Measurements from ENCODE around the gene RECQL5.

RECQL5 gene

DNA sequence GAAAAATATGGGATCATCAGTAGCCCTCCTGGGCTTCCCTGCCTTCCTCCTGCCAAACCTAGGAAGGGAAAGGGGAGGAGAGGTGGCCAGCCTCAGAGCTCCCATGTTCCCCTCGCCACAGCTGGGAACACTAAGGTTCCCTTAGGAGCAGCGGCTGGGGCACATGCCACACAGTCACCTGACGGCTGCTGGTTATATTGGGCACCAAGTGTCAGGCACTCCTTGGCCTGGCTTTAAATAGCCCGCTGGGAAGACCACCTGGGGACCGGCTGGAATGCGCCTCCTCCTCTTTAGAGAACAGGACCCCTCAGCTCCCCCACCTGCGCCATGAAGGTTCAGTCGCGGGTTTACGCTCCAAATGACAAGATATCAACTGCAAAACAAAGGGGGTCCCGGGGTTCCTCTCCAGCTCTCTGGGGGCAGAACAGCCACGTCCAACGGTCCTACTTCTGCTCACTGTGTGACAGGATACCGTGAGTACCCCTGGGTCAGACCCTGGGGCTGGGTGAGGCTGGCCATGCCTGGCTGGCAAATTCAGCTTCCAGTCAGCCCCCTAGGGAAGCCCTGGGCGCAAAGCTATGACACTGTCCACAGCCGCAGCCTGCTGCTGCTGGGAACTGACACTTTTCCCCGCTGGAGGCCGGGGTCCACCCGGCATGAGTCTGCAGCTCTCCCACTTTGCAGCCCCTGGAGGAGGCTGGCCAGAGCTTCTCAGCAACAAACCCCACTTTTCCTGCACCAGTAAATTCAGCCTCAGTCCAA lies 30.4 kb downstream of the RECQL5 start:
- FAIRE-seq (no peak), DNase-seq (ENCODE audit: extremely low spot score, insufficient read length, low read depth) (no peak)

DNA sequence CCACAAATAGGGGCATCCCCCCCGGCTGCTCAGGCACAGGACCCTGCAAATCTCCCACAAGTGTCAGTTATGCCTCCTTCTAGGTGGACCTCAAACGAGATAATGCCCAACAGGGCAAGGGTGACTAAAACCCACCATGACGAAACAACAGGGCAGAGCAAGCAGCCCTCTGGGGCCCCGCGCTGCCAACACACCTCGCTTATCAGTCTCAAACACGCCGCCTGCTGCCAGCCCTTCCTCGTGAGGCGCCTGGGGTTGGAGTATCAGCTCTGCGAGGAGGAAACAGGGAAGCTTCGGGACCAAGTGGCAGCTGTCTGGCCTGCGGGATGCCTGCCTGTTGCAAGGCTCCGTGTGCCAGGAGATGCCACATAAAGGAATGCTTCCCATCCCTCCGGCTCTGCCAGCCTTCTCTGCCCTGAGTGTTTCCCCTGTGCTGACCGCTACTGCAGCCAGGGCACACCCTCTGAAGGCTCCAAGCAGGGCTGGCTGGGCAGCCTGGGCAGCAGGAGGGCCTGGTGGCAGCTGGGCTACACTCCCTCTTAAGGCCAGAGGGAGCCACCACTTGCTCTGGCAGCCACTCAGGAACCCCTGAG lies 31.2 kb downstream of the RECQL5 start:
- FAIRE-seq (no peak), DNase-seq (ENCODE audit: extremely low spot score, insufficient read length, low read depth) (no peak)

DNA sequence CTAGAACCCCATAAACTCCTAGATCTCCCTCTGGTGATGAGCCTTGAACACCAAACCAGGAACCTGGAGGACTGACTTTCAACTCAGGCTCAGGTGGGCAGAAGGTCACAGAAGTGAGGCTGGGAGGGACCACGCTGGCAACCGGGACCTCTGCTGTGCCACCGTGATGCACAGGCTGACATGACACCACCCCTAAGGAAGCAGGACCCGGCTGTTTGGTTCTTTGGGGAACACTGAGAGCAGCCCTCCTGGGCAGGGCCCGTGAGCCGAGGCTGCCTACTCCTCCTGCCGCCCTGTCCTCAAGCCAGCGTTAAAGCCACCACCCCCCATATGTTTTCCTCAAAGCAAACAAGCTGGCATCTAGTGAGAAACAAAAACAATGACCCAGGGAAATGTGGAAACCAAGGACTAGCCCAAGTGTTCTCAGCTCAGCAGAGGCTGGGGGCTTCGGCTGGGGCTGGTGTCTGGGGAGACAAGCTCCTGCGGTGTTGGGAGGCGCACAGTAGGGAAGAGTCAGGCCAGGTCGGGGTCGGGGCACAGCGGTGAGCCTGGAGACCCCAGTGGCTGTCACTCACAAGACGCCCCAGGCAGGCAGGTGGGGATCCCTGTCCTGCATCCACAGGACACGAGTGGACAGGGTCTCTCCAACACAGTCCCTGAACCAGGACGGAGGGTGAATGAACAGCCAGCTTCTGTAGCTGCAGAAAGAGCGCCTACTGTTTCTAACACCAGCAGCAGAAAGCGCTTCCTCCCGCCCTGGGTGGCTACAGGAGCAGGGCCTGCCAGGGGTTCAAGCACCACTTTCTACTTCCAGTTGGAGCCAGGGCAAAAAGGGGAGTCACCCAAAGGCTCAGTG lies 32.0 kb downstream of the RECQL5 start:
- no peak for FAIRE-seq
- DNase-seq (ENCODE audit: extremely low spot score, insufficient read length, low read depth) = no peak

DNA sequence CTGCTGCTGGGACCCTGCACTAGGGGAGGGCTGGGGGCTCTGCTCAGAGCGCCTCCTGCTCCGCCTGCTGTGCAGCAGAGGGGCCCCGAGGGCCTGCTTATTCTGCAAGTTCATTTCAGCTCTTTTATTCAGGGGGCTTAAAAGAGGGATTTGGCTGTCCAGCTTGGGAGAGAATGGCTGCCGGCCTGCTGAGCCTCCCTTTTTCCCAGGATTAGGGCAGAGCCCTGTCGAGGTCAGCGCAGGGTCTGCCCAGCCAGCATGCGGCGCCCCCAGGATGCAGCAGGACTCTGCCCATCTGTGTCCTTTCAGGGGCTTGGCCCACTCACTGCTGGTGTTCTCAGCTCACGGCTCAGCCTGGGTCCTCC lies 32.6 kb downstream of the RECQL5 start:
- no peak for FAIRE-seq
- DNase-seq (ENCODE audit: extremely low spot score, insufficient read length, low read depth) = no peak

DNA sequence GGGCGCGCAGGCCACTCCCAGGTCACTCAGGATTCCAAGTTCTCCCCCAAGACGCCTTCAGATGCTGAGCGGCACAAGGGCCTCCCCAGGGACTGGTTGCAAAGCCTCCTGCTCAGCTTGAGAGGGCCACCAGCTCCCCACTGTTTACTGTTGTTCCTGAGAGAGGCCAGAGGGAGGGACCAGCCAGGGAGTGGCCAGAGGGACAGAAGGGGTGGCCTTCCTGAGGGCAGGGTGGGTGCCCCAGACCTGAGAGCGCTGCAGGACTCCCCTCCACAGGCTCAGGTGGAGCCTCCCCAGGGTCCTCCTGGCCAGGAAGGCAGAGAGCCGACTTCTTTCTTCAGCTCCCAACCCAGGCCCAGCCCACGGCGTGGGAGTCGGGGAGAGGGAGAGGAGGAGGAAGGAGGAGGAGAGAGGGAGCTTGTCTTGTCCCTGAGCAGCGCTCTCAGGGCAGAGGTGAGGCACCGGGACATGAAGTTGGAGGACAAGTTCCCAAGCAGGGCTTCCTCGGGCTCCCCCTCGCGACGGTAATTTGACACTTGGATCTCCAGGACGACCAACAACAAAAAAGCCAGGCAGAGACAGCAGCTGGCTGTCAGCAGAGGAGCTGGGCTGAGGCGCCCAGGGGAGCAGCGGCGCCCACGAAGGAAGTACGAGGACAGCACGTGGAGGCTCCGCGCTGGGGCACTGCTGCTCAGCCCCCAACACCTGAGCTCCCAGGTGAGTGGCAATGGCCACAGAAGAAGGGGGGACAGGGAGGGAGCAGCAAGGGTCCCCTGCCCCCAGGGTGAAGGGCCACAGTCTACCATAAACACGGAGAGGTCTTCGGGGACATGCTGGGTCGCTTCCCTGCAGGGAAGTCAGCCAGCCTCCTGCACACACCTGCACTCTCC lies 33.2 kb downstream of the RECQL5 start:
- DNase-seq (ENCODE audit: extremely low spot score, insufficient read length, low read depth) (peak; percentile 49), FAIRE-seq (peak; percentile 75)

DNA sequence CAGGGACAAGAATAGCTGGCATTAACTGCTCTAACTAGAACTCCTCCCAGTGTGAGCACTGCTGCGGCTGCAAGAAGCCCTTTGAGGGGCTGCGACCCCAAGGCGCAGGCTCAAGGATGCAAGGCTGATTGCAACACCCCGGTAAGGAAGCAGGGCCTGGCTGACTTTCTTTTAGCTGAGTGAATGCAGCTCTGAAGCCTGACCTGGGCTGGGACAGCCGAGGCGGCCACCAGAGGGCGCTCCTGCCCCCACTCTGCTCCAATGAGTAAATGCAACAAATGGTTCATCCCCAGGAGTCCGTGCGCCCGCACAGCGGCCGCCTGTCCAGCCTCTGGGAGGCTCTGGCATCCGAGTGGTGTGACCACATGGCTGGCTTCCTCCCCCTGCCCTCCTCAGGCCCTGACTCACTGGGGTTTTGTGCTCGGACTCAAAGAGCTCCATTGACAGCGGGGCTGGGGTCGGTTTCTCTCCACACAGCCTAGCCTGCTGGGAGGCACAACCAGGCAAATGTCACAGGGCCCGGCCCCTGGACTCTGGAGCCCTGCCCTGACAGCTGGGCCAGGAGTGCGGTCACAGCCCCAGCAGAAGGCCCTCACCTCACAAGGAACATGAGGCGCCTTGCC lies 34.0 kb downstream of the RECQL5 start, which contains the start of gene SMIM5:
SMIM5 (plus strand) TSS at position 572 of the 623 bp plus-strand sequence. CDS start 6,768 bp downstream, outside the sequence.
- FAIRE-seq (peak; percentile 86), DNase-seq (ENCODE audit: extremely low spot score, insufficient read length, low read depth) (peak; percentile 88)

DNA sequence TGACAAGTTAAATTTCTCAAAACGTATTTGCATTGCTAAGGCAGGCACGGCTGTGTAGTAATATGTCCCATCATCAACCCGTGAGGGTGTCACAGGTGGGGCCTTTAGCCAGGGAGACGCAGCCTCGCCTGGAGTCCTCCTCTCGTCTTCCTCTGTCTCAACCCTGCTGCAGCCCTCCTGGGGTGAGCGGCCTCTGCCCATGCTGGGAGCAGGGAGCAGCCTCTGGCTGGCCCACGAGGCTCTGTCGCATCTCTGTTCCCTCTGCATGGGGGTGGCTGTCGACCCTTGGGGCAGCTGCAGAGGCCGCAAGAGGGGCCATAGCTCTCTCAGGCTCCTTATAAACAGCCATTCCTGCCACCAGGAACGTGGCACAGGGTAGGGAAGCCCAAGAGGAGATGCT lies 34.5 kb downstream of the RECQL5 start:
- DNase-seq (ENCODE audit: extremely low spot score, insufficient read length, low read depth) (no peak), FAIRE-seq (no peak)

DNA sequence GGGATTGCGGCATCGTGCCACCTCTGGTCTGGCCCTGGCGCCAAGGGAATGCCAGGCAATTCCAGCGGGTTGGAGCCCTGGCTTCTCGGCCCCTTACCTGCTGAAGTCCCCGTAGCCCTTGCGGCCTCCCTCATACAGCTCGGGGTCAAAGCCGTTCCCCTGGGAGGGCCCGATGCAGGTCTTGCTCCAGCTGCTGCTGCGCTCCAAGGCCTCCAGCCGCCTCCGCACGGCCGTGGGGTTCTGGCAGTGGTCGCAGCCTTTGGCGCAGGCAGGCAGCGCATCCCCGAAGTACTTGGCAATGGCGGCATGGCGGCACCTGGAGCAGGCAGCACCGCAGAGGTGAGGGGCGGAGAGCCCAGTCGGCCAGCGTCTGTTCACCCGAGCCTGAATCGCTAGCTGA lies 35.6 kb downstream of the RECQL5 start:
- FAIRE-seq = no peak
- no peak for DNase-seq (ENCODE audit: extremely low spot score, insufficient read length, low read depth)

DNA sequence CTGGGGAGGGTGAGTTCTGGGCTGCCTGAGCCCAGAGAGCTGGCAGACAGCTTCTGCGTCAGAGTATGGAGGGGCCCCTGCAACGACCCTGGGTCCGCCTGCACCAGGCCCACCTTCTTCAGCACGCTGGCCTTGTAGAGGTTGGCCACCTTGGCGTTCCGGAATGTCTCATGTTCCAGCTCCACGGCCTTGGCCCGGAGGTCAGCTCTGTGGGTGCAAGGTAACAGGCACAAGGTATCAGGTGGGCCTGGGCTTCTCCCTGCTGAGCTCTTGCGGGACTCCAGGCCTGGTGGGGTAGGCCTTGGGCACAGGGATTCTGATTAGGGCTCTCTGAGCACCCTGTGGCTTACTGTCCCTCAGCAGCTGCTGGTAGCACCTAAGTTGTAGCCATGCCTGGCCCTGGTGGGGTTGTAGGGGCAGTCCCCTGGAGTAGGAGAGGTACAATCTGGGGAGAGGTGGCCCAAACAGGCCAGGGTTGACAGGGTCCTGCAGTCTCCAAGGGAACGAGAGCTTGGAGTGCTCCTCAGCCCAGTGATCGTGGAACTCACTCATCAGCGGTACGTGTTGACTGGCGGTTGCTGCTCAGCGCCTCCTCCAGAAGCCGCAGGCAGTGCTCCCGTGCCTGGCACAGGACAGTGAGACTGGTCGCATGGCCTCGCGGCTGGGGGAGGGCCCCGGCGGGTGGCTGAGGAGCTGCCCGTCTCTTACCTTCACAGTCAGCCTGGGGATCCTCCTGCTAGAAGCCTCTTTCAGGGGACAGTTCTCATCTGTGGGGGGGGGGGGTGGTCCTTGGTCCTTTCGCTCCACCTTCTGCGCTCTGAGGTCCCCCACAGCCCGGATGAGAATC lies 36.7 kb downstream of the RECQL5 start:
- FAIRE-seq = no peak

DNA sequence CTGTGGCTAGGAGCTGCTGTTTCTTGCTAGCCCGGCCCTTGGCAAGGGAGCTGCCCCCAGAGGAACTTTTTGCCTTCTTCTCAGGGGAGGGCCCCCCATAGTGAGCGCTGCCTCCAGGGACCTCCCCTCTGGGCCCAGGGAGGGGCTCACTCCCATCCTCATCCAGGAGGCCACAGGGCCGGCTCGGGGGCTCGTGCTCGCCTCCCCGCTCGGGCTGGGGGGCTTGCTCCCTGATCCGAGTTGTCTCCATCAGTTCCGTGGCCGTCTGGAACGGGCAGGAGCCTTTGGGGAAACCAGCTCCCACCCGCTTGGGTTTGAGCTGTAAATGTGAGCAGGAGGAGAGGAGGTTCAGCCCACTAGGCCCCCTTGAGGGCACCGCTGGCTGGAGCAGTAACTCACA lies 37.8 kb downstream of the RECQL5 start:
- DNase-seq (ENCODE audit: extremely low spot score, insufficient read length, low read depth) (no peak), FAIRE-seq (no peak)

More for the DNA sequence above, 36.7 kb downstream of the RECQL5 start:
- no peak for DNase-seq (ENCODE audit: extremely low spot score, insufficient read length, low read depth)

DNA sequence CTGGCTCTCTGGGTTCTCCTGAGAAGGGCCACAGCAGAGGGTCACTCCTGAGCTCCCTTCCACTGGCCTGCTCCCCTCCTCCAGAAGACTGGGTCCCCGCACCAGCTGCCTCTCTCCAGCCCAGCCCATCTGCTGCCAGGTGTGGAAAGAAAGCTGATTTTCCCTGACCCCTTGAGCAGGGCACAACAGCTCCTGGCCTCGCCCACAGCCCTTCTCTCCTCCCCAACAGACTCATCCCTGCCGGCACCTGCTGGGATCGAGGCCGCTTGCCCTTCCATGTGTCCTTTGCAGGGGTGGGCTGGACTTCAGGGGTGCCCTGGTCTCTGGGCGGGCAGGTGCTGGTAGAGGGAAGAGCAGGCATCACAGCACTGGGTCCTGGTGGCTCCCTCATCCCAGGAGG lies 38.5 kb downstream of the RECQL5 start:
- no peak for DNase-seq (ENCODE audit: extremely low spot score, insufficient read length, low read depth)

DNA sequence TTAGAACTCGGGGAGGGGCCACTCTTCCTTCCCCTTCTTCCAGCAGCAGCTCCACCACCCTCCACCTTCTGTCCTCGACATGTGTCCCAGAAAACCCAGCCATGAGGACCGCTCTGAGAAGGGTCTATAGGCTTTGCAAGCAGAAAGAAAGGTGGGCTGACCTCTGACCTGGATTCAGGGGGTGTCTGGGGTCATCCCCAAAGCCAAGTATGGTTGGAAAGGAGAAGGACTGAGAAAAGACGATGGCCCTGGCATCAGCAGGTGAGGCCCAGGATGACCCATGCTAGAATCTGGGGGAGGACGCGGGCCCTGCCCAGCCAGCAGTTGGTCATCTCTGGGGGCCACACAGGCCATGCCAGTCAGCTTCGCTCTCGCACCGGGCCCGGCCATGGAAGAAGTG lies 39.9 kb downstream of the RECQL5 start:
- no peak for DNase-seq (ENCODE audit: extremely low spot score, insufficient read length, low read depth)

More for the DNA sequence above, 38.5 kb downstream of the RECQL5 start:
- FAIRE-seq = no peak

DNA sequence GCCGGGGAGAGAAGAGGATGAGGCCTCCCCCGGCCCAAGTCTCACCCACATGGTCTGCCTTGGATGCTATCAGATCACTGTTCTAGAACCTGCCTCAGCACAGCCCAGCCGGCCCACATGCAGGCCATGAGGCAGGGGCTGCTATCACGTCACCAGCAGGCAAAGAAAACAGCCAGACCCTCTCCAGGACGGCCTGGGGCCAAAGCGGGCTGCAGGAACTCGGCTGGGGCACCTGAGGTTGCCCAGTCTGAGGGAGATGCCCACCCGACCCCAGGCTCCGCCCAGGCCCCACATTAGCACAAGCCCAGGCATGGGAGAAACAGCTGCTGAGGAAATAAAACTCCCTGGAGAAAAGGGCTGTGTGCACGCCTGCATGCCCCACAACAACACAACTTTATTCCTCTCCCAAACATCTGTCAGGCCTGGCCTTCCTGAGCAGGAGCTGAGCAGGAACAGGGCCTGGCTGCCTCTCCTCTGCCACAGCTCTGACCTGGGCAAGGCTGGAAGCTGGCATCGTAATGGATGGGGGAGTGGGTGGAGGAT lies 40.4 kb downstream of the RECQL5 start:
- FAIRE-seq = no peak
- no peak for DNase-seq (ENCODE audit: extremely low spot score, insufficient read length, low read depth)

More for the DNA sequence above, 39.9 kb downstream of the RECQL5 start:
- FAIRE-seq = no peak

DNA sequence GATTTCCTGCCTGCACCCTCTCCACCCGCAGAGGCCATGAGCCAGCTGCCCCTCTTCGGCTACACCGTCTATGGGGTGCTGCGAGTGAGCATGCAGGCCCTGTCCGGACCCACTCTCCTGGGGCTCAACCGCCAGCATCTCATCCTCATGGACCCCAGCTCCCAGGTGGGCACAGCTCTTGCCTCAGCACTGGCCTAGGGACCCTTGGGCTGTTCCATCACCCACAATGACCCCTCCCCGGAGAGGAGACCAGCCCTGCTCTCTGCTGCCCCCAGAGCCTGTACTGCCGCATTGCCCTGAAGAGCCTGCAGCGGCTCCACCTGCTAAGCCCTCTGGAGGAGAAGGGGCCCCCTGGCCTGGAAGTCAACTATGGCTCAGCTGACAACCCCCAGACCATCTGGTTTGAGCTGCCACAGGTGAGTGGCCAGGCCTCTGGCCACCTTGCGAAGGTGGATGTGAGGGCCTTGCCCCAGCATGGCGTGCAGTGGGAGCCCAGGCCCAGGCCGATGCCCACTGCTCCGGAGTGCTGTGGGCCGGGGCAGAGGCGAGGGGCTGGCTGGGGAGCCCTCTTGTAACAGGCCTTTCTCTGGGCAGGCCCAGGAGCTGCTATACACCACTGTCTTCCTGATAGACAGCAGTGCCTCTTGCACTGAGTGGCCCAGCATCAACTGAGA lies 41.0 kb downstream of the RECQL5 start:
- DNase-seq (ENCODE audit: extremely low spot score, insufficient read length, low read depth) (peak; percentile 32), FAIRE-seq (peak; percentile 36)

DNA sequence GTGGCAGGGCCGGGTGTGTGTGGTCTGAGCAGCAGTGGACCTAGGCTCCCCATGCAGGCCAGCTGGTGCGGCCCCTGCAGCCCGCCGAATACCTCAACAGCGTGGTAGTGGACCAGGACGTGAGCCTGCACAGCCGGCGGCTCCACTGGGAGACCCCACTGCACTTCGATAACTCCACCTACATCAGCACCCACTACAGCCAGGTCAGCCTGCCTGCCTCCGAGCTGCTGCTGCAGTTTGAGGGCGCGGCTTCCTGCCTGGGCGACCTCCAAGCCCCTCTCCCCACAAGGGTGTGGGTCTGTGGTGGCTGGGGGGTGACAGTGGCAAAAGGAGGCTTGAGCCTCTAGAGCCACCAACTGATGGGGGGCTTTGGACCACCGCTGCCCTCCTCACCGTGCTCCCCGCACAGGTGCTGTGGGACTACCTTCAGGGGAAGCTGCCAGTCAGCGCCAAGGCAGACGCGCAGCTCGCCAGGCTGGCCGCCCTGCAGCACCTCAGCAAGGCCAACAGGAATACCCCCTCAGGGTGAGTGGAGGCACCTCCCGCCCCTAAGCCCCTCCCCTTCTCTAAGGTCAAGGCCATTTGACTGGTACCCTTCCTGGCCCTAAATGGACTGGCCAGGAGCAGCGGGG lies 42.1 kb downstream of the RECQL5 start:
- DNase-seq (ENCODE audit: extremely low spot score, insufficient read length, low read depth) = no peak
- no peak for FAIRE-seq

DNA sequence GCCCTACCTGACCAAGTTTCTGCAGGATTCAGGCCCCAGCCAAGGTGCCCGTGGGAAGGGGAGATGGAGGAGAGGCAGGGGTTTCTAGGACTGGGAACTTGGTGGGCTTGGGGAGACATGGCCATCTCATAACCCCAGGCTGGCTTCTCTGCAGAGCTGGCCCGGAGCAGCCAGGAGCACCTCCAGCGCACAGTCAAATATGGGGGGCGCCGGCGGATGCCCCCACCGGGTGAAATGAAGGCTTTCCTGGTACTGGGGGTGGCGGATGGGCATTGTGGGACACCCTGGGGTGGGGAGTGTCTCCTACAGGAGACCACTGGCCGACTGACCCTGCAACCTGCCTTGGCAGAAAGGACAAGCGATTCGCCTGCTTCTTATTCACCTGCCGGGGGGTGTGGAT lies 42.9 kb downstream of the RECQL5 start:
- FAIRE-seq = no peak
- no peak for DNase-seq (ENCODE audit: extremely low spot score, insufficient read length, low read depth)

DNA sequence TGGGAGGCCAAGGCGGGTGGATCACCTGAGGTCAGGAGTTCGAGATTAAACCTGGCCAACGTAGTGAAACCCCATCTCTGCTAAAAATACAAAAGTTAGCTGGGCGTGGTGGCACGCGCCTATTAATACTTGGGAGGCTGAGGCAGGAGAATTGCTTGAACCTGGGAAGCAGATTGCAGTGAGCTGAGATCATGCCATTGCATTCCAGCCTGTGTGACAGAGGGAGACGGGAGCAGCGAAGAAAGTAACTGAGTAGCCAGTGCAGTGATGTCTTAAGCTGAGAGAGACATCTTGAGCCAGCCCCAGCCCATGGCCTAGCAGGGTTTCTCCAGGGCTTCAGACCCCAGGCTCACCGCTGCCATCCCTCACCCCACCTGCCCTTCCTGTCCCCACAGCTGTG lies 43.6 kb downstream of the RECQL5 start:
- no peak for FAIRE-seq
- no peak for DNase-seq (ENCODE audit: extremely low spot score, insufficient read length, low read depth)

All from GM18507 (cell line).